Inferior parietal cortex (tissue), 1 donor: Measurements from ENCODE around the gene ECE2.

Source experiments
- DNase-seq: peaks from one replicate; pipeline ENCODE4 v3.0.0-alpha.2; 2016; ENCODE audit errors: extremely low spot score

Gene ECE2

DNA sequence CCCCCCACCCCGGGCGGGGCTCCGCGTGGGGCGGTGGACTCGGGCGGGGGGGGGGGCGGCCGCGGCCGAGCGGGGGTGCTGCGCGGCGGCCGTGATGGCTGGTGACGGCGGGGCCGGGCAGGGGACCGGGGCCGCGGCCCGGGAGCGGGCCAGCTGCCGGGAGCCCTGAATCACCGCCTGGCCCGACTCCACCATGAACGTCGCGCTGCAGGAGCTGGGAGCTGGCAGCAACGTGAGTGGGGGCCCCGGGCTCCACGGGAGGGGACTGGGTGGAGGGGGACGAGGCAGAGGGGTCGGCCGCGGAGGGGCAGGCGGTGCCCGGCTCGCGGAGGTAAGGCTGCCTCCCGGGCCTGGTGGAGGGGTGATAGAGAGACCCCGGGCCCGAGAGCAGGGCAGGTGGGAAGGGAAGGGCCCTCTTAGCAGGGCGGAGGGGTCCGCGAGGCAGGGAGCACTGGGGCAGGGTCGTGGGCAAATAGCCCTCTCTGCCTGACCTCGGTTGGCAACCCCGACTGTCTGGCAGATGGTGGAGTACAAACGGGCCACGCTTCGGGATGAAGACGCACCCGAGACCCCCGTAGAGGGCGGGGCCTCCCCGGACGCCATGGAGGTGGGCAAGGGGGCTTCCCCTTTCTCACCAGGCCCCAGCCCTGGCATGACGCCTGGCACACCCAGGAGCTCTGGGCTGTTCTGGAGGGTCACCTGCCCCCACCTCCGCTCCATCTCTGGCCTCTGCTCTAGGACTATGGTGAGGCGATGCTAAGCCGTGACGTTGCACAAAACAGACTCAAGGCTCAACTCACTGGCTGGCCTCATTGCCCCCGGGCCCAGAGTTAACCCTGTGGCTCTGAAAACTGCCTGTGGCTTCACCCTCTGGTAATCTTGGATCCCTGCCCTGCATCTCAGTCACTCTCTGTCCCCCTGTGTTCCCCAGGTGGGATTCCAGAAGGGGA, at the start of gene ECE2:
Gene ECE2, plus strand, starts transcription at position 62 of the 950 bp plus-strand sequence. Its CDS starts 132 bp downstream, at position 194.
- no peak for DNase-seq

DNA sequence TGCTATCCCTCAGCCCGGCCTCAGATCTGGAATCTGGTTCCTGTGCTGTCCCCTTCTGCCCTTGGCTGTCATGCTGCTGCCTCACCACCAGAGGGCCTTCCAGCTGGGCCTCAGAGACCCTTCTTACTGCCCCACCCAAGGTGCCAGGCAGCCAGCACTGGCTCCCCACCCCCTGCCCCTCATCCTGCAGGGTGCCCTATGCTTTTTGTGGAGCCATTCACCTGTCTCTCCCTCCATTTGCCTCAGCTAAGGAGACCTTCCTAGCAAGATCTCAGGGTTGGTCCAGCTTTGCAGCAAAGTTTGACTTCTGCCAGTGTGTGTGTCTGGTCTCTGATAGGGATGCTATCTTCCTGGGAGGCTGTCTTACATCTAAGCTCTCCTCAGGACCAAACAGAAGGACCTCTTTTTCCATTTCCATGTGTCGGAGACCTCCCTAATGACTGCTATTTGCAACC, 48.3 kb upstream of the ECE2 start:
- DNase-seq, result peak; percentile 32

DNA sequence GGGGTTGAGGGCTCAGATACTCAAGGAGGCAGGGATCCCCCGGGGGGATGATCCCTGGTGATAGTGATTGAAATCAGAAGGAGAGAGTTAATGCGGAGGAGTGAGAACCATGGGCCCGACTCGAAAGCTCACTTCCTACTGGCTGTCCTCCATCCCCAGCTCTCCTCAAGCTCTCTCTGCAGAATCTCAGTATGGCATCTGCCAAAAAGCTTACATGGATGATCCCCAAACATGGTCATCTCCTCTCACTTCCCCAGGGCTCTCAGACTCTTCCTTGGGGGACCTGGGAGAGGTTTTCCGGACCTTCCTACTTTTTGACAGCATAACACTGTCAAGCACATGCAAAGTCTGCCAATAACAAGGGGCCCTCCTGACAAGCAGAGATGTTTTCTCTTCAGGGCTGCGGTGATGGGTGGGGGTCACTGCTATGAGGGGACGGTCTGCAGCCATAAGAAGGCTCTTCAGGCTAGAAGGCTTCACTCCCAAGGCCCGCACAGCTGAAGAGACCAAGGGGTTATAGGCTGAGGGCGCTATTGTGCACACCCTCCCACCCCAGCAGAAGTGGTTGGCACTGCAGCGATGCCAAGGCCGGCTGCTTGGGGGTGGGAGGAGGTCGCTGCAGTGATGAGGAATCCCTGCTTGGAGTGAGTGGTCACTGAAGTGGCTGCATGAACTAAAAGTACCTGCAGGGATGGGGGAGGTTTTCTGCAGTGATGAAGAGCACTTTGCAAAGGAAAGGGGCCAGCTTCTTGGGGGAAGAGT, 47.3 kb upstream of the ECE2 start:
- peak; percentile 8 for DNase-seq

DNA sequence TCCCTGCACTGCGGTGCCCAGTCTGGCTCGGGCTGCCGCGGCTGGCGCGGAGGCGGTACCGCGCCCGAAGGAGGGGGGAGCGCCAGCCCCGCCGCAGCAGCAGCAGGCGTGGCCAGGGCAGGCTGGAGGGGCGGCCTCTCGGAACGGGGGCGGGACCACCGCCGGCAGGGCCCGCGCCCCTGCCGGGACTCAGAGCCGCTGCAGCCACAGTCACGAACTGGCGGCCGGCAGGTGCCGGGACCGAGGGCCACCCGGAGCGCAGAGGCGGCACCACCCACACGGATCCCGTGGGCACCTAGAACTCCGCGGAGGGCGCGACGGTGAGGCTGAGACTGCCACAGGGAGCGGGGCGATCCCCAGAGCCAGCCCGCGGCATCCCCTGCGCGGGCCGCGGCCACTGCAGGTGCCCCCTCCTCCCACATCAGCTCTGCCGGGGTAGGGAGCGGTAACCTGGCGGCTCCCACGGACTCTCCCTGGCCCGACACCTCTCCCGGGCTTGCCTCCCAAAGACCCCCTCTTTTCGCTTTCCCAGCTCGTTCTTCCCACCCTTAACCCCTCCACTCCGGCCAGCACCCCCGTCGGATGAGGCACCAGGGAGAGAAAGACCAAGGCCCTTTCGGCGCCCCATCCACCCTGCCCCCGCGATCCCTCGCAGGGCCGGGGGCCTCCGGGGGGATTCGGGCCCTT, 46.3 kb upstream of the ECE2 start, which contains the start of gene VWA5B2:
Gene VWA5B2, plus strand, starts transcription at position 192 of the 687 bp plus-strand sequence. CDS start 944 bp downstream, outside the sequence.
- DNase-seq, result peak; percentile 32

DNA sequence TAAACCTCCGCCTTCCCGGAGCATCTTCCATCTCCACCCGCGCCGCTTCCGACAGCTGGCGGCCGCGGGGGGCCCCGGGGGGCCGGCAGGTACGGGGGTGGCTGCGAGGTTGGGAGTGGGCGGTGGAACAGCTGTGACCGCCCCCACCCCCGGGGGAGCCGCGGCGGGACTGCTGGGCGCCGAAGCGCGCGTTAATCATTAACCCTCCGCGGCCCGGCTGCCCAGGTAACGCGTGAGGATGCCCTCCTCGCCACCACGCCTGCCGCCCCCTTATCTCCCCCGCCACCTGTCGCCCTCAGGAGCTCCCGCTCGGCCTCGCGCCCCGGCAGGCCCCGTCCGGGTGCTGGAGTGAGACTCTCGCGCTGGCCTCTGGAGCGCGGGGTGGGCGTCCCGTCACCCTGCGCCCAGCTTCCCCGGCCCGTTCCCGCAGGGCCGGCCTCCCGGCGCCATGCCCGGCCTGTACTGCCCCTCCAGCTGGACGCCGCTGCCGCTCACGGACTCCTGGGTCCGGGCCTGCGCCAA, 45.7 kb upstream of the ECE2 start:
- no peak for DNase-seq

DNA sequence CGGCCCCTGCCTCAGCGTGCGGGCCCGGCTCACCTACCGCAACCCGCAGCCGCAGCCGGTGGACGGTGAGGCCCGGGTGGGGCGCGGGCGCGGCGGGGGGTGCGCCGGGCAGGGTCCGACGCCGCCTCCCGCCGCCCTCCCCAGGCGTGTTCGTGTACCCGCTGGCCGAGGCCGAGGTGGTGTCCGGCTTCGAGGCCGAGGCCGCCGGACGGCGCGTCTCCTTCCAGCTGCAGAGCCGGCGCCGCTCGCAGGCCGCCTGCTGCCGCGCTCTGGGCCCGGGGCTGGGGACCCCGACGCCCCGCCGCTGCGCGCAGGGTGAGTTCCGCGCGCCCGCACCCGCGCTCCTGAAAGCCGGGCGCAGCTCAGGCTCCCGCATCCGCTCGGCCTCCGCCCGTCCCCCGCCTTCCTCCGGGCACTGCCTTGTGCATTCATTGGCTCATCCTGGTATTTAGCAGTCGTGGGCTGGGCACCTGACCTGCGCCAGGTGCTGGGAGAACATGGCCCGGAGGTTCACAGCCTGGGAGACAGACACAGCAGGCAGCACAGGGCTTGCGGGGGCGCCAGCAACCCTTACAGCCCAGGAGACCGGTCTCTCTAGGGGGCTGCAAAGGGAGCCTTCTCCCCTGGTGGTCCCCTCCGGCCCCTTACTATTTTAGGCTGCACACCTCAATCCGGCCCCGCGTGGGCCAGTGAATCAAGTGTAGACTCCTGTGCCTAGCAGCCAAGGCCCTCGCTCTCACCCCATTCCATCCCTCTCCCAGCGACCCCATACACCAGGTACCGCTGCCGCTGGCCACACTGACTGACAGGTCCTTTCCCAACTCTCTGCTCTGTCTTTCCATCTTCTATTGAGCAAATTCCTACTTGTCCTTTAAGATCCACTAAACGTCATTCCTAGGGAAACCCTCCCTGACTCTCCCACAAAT, 45.0 kb upstream of the ECE2 start:
- no peak for DNase-seq

DNA sequence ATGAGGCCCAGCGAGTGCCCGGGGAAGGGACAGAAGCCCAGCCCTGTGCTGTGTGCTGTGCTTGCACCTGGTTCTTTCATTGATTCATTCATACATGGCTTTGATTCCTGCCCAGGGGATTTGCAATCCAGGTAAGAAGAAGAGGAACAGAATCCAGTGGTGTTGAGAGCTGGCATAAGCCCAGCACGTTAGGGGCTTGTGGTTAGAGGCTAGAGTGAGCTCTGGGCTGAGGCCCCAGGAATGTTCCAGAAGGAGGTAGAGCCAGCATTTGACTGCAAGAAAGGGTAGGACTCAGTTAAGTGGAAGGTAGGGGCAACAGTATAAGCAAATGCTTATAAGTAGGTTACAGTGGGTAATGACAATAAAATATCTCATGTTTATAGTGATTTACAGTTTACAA, 44.2 kb upstream of the ECE2 start:
- no peak for DNase-seq

DNA sequence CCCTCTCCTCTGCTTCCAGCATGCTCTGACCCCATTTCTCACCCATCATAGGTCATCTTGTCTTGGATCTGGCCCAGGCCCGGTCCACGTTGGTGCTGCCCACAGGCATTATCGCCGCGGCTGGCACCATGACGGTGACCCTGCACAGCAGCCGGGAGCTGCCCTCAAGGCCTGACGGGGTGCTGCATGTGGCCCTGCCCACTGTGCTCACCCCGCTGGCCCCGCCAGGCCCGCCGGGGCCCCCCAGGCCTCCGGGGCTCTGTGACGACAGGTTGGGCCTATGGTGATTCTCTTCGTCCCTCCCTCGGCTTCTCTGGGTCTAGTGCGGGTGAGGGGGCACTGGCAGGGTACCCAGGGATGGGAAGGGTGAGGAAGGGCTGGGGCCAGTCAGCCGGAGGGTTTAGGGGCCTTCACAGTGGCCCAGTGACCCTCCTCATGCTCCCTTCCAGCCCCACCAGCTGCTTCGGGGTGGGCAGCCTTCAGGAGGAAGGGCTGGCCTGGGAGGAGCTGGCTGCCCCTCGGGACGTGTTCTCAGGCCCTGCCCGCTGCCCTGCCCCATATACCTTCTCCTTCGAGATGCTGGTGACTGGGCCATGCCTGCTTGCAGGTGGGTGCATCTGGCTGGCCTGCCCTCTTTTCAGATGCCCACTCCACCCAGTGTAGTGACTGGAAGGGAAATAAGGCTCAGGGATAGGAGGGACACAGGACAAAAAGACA, 42.5 kb upstream of the ECE2 start:
- DNase-seq, result no peak

DNA sequence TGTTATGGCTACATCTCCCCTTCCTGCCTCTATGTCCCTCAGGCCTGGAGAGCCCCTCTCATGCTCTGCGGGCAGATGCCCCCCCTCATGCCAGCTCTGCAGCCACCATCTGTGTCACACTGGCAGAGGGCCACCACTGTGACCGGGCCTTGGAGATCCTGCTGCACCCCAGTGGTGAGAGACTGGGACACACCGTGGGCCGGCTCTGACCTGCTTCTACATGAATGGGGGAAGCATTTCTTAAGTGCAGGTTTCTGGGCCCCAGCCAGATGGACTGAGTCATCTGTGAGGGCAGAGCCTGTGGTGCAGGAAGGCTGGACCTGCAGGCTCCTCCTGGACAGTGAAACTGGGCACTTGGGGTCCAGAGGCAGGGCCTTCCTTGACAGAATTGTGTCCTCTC, 41.6 kb upstream of the ECE2 start:
- DNase-seq, result peak; percentile 43

DNA sequence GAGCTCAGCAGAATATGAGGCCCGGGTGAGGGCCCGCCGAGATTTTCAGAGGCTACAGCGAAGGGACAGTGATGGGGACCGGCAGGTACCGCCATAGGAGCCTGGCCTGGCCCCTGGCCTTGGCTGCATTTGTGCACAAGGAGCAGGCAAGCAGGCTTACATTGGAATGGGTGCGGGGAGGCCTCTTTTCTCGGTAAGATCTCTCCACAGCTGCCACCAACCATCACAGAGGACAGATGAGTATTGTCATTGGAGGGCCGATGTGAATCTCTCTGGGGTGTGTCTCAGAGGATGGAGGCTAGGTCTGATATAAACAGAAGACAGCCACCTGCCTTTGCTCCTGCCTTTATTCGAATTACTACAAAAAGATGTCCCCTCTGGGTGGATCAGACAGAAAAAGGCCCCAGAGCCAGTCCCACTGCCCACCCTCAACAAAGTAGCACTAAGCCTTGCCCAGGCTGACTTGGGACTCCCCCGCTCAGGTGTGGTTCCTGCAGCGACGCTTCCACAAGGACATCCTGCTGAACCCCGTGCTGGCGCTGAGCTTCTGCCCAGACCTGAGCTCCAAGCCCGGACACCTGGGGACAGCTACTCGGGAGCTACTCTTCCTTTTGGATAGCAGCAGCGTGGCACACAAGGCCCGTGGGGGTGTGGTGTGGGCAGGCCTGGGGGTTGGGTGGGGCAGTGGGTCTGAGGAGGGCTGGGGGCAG, 41.0 kb upstream of the ECE2 start:
- no peak for DNase-seq

DNA sequence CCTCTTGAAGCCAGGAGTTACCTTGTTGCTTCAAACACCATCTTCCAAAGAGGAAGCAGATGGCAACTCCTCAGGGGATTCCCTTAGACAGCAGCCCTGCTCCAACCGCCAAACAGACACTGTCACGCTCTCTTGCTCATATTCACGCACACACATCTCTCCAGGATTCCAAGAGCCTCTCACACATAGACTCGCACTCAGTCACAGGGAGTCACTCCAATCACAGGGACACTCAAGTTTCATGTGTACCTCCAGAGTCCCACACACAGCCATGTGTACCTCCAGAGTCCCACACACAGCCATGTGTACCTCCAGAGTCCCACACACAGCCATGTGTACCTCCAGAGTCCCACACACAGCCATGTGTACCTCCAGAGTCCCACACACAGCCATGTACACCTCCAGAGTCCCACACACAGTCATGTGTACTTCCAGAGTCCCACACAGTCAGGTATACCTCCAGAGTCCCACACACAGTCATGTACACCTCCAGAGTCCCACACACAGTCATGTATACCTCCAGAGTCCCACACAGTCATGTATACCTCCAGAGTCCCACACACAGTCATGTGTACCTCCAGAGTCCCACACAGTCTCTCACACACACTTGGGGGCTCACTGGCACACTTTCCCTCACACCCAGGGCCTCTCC, 40.3 kb upstream of the ECE2 start:
- no peak for DNase-seq

DNA sequence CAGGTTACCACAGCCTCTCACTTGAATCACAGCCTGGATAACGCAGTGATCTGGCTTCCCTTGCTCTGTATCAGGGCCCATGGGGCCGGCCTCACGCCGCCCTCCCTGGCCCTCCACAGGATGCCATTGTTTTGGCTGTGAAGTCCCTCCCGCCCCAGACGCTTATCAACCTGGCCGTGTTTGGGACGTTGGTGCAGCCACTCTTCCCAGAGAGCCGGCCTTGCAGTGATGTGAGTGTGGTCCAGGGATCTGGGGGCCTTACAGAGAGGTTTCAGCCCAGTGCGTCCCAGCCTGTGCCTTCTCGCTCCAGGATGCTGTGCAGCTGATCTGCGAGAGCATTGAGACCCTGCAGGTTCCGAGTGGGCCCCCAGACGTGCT, 39.8 kb upstream of the ECE2 start:
- DNase-seq, result no peak

DNA sequence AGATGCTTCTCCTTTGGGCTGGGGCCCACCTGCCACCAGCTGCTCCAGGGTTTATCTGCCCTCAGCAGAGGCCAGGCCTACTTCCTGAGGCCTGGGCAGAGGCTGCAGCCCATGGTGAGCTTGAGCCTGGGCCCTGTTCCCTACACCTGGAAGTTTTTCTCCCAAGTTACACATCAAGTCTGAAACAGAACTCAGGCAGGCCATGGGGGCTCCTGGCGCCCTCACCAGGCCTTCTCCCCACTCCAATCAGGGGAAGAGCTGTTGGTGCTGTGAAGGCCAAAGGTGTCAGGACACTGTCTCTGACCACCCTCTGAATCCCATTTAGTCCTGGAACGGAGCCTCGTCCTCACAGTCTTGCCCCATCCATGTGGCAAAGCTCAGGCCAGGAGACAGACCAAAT, 39.2 kb upstream of the ECE2 start:
- no peak for DNase-seq

DNA sequence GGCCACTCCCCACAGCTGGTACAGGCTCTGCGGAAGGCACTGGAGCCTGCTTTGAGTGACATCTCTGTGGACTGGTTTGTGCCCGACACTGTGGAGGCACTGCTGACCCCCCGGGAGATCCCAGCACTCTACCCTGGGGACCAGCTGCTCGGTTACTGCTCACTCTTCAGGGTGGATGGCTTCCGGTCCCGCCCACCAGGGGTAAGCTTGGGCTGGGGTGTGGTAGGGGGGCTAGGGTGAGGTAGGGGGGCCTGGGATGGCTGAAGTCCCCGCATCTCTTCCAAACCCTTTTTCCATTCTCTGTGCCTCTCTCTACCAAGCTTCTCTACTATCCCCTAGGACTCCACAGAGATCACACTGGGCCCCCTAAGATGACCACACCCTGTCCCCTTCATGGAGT, 38.6 kb upstream of the ECE2 start:
- no peak for DNase-seq

DNA sequence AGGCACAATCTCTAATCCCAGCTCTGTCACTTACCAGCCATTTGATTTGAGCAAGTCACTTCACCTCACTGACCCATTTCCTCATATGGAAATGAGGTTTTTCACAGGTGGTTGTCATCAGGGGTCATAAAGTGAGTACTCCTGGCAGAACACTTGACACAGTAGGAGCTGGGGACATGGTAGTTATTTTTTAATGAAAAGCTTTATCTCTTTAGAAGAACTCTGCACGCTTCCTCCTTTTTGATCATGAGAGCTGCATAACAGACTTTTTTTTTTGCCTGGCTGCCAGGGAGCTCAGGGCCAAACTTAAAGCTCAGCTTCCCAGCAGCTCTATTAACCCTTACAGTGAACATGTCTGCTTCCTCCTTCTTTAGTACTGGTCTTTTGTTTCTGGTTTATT, 38.0 kb upstream of the ECE2 start:
- no peak for DNase-seq

DNA sequence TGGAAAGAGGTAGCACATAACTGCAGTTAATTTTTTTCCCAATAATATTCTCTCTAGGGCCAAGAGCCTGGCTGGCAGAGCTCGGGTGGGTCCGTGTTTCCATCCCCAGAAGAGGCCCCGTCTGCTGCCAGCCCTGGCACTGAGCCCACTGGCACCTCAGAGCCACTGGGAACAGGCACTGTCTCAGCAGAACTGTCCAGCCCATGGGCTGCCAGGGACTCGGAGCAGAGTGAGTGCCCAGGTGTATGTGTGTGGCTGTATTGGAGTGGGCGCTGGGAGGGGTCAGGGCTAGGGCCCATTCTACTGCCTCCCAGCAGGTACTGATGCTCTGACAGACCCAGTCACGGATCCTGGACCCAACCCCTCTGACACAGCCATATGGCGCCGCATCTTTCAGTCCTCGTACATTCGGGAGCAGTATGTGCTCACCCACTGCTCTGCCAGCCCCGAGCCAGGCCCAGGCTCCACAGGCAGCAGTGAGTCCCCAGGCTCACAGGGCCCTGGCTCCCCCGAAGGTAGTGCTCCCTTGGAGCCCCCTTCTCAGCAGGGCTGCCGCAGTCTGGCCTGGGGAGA, 37.5 kb upstream of the ECE2 start:
- no peak for DNase-seq

DNA sequence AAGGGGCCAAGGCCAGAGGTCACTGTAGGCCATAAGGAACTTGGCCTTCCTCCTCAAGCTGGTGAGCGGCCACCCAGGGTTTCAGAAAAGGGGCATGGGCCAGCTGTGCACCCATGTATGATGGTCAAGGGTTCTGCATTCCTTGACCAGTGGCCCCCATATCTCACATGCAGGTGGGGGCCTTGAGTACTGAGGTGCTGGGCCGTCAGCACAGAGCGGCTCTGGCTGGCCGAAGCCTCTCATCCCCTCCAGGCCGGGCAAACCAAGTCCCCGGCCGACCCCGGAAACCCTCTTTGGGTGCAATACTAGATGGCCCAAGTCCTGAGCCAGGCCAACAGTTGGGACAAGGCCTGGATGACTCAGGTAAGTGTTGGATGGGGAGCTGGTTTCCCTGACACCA, 36.6 kb upstream of the ECE2 start:
- DNase-seq, result no peak

DNA sequence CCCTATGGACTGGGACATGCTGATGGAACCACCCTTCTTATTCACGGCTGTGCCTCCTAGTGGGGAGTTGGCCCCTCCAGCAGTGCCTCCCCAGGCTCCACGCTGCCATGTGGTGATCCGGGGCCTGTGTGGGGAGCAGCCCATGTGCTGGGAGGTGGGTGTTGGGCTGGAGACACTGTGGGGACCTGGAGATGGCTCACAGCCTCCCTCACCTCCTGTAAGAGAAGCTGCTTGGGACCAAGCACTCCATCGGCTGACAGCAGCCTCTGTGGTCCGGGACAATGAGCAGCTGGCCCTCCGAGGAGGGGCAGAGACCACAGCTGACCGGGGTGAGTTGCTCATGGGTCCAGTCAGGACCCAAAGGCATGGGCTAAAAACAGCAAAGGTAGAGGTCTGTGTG, 36.1 kb upstream of the ECE2 start:
- DNase-seq, result no peak
